Osteocyte (in vitro differentiated cells): ENCODE results near the gene STIL. TPM values are rescaled to one million over a fixed set of nuclear protein-coding genes. Genes with fewer than 3 reads are reported as not detected.

Experiments
- DNase-seq: peaks from one replicate; pipeline ENCODE4 v3.0.0; 2021; ENCODE audit warnings: mixed read lengths; ENCODE audit not compliant: unreplicated experiment; ENCODE audit errors: extremely low spot score
- H3K27ac Mint-ChIP-seq: one replicate; pipeline ENCODE4 v1.8.0; 2021; ENCODE audit warnings: mild to moderate bottlenecking, mixed read lengths; ENCODE audit not compliant: unreplicated experiment
- H3K27me3 Mint-ChIP-seq: one replicate; pipeline ENCODE4 v1.8.0; 2021; ENCODE audit warnings: mixed read lengths; ENCODE audit not compliant: unreplicated experiment
- H3K36me3 Mint-ChIP-seq: one replicate; pipeline ENCODE4 v1.8.0; 2021; ENCODE audit warnings: mixed read lengths; ENCODE audit not compliant: unreplicated experiment
- H3K4me1 Mint-ChIP-seq: one replicate; pipeline ENCODE4 v1.8.0; 2021; ENCODE audit warnings: mixed read lengths; ENCODE audit not compliant: unreplicated experiment
- H3K4me3 Mint-ChIP-seq: one replicate; pipeline ENCODE4 v1.8.0; 2021; ENCODE audit warnings: mild to moderate bottlenecking, moderate library complexity, mixed read lengths; ENCODE audit not compliant: unreplicated experiment
- H3K9me3 Mint-ChIP-seq: one replicate; pipeline ENCODE4 v1.8.0; 2021; ENCODE audit warnings: mixed read lengths; ENCODE audit not compliant: unreplicated experiment
- total RNA-seq: library from RNA; stranded (reverse); gene quantifications from 2 replicates; pipeline ENCODE4 v1.2.1, GENCODE V29; 2021
- TF ChIP-seq, protein P1 (sequence below): fragments of 200-600 bp; sonication (generic); IDR thresholded peaks from 2 replicates; pipeline ENCODE4 v1.5.0; 2021; ENCODE audit warnings: antibody characterized with exemption, mild to moderate bottlenecking, moderate library complexity

The STIL gene
- total RNA-seq, 1 donor from 2014 or later, result 5.6 TPM

- Mint-ChIP-seq H3K27me3 (peaks cover 22% of the 10 kb centered on the region), H3K36me3 (no peaks in the 10 kb centered on the region), H3K9me3 (no peaks in the 10 kb centered on the region), H3K27ac (no peak overlapping the region), H3K4me3 (no peak overlapping the region), H3K4me1 (no peaks in the 10 kb centered on the region)
- TF ChIP-seq, protein P1, sequence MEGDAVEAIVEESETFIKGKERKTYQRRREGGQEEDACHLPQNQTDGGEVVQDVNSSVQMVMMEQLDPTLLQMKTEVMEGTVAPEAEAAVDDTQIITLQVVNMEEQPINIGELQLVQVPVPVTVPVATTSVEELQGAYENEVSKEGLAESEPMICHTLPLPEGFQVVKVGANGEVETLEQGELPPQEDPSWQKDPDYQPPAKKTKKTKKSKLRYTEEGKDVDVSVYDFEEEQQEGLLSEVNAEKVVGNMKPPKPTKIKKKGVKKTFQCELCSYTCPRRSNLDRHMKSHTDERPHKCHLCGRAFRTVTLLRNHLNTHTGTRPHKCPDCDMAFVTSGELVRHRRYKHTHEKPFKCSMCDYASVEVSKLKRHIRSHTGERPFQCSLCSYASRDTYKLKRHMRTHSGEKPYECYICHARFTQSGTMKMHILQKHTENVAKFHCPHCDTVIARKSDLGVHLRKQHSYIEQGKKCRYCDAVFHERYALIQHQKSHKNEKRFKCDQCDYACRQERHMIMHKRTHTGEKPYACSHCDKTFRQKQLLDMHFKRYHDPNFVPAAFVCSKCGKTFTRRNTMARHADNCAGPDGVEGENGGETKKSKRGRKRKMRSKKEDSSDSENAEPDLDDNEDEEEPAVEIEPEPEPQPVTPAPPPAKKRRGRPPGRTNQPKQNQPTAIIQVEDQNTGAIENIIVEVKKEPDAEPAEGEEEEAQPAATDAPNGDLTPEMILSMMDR, result no peak
- DNase-seq, result no peak
Observed at GRCh38 chr1:47219590-47220220, 94.2 kb downstream of the STIL start.

DNA sequence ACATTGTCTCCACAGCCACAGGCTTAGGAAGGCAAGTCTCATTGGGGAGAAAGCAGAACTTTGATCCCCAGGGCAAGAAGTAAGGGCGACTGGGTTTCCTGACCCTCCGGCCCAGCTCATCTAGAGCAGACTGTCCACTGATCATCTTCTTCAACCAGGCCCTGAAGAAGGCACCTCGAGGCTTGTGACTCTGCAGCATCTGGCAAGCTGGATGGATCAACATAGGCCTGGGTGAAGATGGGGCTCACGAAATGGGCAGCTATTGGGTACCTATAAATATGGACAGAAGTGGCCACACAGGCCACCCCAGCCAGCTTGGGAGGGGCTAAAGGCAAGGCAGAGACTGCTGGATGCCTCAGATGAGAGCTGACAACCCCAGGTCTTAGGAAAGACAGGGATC, 94.9 kb downstream of the STIL start:
- Mint-ChIP-seq H3K36me3 (no peaks in the 10 kb centered on the region), H3K4me3 (no peak overlapping the region), H3K27me3 (peaks cover 22% of the 10 kb centered on the region), H3K4me1 (no peaks in the 10 kb centered on the region), H3K9me3 (no peaks in the 10 kb centered on the region), H3K27ac (no peak overlapping the region)
- DNase-seq, result no peak
- TF ChIP-seq, protein P1, result no peak

DNA sequence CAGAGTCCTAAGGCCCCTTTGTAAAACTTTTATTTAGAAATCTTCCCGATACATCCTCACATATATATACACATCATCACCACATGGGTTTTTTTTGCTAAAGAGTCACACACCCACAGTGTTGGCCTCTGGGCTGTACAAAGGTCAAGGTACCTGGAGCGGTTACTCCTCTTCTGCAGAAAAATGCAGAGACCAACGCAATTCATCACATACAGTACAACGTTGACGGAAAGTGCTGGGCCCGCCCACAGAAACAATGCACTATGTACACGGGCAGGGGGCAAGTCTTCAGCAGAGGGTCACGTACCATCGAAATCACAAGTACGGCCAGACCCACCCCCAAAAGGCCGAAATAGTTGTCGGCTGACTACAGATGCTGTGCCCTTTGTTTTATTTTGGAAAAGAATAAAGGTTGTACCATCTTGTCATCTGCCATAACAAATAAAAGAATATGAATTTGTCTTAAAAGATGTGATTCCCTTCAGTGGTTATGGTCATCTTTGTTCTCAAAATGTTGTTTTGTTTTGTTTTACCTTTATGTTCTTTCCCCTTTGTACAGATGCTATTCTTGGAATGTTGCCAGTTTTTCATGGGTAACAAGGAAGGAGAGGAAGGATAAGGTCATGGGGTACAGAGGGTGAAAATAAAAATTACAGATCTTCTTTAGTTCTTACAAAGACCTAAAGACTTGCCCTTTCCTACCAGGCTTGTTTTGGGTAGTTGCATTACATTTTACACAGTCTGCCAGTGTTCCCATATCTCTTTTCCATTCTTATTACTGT, 97.5 kb downstream of the STIL start:
- DNase-seq, result no peak
- Mint-ChIP-seq H3K4me1 (no peaks in the 10 kb centered on the region), H3K4me3 (no peak overlapping the region), H3K9me3 (no peaks in the 10 kb centered on the region), H3K27ac (no peak overlapping the region), H3K36me3 (no peaks in the 10 kb centered on the region), H3K27me3 (peaks cover 22% of the 10 kb centered on the region)
- TF ChIP-seq, protein P1, result no peak

DNA sequence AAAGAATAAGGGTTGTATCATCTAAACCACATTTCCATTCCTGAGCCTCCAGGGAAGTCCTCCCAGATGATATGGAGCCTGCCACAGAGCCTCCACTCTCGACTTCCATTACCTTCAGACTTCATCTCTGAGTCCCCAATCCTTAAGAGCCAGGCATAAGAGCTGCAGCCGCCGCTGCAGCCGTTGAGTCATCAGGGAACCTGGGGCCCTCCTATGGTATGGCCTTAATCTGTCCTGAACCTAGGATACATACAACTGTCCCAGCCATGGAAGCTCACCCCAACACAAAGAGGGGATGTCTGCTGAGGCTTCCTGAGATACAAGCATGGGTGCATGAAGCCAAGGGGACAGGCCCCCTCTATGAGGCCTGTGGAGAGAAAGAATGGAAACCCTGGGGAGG, 98.2 kb downstream of the STIL start:
- Mint-ChIP-seq H3K27me3 (peaks cover 17% of the 10 kb centered on the region), H3K4me1 (no peaks in the 10 kb centered on the region), H3K4me3 (no peak overlapping the region), H3K9me3 (no peaks in the 10 kb centered on the region), H3K36me3 (no peaks in the 10 kb centered on the region), H3K27ac (no peak overlapping the region)
- DNase-seq, result no peak
- TF ChIP-seq, protein P1, result no peak

GRCh38 chr1:47214549-47214948, 99.4 kb downstream of the STIL start:
- Mint-ChIP-seq H3K27ac (no peak overlapping the region), H3K9me3 (no peaks in the 10 kb centered on the region), H3K4me1 (no peaks in the 10 kb centered on the region), H3K36me3 (no peaks in the 10 kb centered on the region), H3K27me3 (peaks cover 17% of the 10 kb centered on the region), H3K4me3 (no peak overlapping the region)
- no peak for DNase-seq
- TF ChIP-seq, protein P1, result no peak
